Measurements from ENCODE around the gene RPS6KC1. TPM values are rescaled to one million over a fixed set of nuclear protein-coding genes. Genes with fewer than 3 reads are reported as not detected.
"Not testable (repeated sequence)": the region's sequence is repeated elsewhere in the genome, so short reads cannot be mapped to it uniquely, and the experiment has no call there.

Gene RPS6KC1
- total RNA-seq, 1 donor from 2014 or later: 32.6 TPM

DNA sequence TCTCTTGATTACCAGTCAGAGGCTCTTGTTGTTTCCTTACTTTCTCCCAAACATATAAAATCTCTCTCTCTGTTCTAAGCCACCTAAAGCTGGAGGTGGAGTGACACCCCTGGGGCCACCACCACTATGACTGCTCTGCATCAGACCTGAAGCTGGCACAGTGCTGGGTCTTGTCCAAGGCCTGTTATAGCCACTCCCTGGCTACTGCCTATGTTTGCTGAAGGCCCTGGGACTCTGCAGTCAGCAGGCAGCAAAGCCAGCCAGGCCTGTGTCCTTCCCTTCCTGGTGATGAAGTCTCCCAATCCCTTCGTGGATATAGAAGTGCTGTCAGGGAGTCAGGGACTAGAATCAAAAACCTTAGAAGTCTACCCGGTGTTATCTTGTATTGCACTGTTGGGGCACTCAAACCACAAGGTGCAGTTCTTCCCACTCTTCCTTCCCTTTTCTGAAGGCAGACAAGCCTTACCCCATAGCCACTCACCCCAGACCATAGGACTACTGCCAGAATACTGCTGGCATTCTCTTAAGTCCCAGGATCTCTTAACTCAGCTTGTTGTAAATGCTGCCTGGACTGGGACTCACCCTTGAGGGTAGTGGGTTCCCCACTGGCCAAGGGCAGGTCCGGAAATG, 103.1 kb downstream of the RPS6KC1 start:
- Histone ChIP-seq H3K4me1 (no peaks in the 10 kb centered on the region), H2AFZ (replicated peaks) (no peak overlapping the region), H3K36me3 (no peaks in the 10 kb centered on the region), H3K27ac (no peak overlapping the region), H3F3A (ENCODE audit: low read depth) (no peaks in the 10 kb centered on the region), H3K4me2 (no peak overlapping the region), H3K4me3 (no peak overlapping the region), H4K20me1 (ENCODE audit: low read depth) (no peaks in the 10 kb centered on the region), H3K27me3 (no peaks in the 10 kb centered on the region), H3K79me2 (ENCODE audit: low read depth) (no peaks in the 10 kb centered on the region), H3K9ac (no peak overlapping the region), H3K9me3 (ENCODE audit: low read depth) (no peaks in the 10 kb centered on the region)
- DNase-seq (ENCODE audit: low spot score): no peak
- Mint-ChIP-seq H3K9me3 (peaks cover 28% of the 10 kb centered on the region), H3K4me1 (no peaks in the 10 kb centered on the region), H3K27ac (peak overlapping the region; percentile 91), H3K36me3 (peaks cover 17% of the 10 kb centered on the region), H3K27me3 (ENCODE audit: insufficient read depth, low read depth) (no peaks in the 10 kb centered on the region), H3K4me3 (no peak overlapping the region)
- TF ChIP-seq EZH2 (IDR thresholded peaks at IDR 0.05): no peak
- TF ChIP-seq EZH2phosphoT487 (IDR thresholded peaks at IDR 0.05): no peak
- TF ChIP-seq CTCF (IDR thresholded peaks at IDR 0.05): no peak

GRCh38 chr1:213159376-213159775, 108.3 kb downstream of the RPS6KC1 start:
- no peaks in the 10 kb centered on the region for H3K27me3 Mint-ChIP-seq (ENCODE audit: insufficient read depth, low read depth)
- no peak overlapping the region for H3K4me2 ChIP-seq

GRCh38 chr1:213160442-213160841, 109.4 kb downstream of the RPS6KC1 start:
- not testable (repeated sequence) for H3K9me3 ChIP-seq (ENCODE audit: low read depth); H2AFZ ChIP-seq (replicated peaks); H3K4me1 Mint-ChIP-seq; H3K27ac ChIP-seq; H3K27me3 Mint-ChIP-seq (ENCODE audit: insufficient read depth, low read depth); H3F3A ChIP-seq (ENCODE audit: low read depth); H3K27ac Mint-ChIP-seq; H3K79me2 ChIP-seq (ENCODE audit: low read depth); H3K4me3 Mint-ChIP-seq; H3K27me3 ChIP-seq; H4K20me1 ChIP-seq (ENCODE audit: low read depth); H3K4me2 ChIP-seq; H3K4me1 ChIP-seq; H3K36me3 ChIP-seq; H3K36me3 Mint-ChIP-seq; H3K4me3 ChIP-seq; DNase-seq (ENCODE audit: low spot score); H3K9ac ChIP-seq; H3K9me3 Mint-ChIP-seq

More at GRCh38 chr1:213159376-213159775, 108.3 kb downstream of the RPS6KC1 start:
- H3K27me3 ChIP-seq: no peaks in the 10 kb centered on the region
- Mint-ChIP-seq H3K4me3 (no peak overlapping the region), H3K36me3 (peaks cover 4% of the 10 kb centered on the region), H3K9me3 (peaks cover 6% of the 10 kb centered on the region), H3K27ac (no peak overlapping the region), H3K4me1 (peaks cover 9% of the 10 kb centered on the region)
- no peaks in the 10 kb centered on the region for H3K36me3 ChIP-seq
- H3K27ac ChIP-seq: no peak overlapping the region
- no peaks in the 10 kb centered on the region for H3K9me3 ChIP-seq (ENCODE audit: low read depth)
- no peaks in the 10 kb centered on the region for H3K4me1 ChIP-seq
- no peak overlapping the region for H3K4me3 ChIP-seq
- no peak for DNase-seq (ENCODE audit: low spot score)
- no peaks in the 10 kb centered on the region for H4K20me1 ChIP-seq (ENCODE audit: low read depth)
- no peaks in the 10 kb centered on the region for H3F3A ChIP-seq (ENCODE audit: low read depth)
- no peak for TF ChIP-seq EZH2 (IDR thresholded peaks at IDR 0.05)
- TF ChIP-seq EZH2phosphoT487 (IDR thresholded peaks at IDR 0.05): no peak
- TF ChIP-seq CTCF (IDR thresholded peaks at IDR 0.05): no peak
- no peaks in the 10 kb centered on the region for H3K79me2 ChIP-seq (ENCODE audit: low read depth)
- H3K9ac ChIP-seq: no peak overlapping the region
- no peak overlapping the region for H2AFZ ChIP-seq (replicated peaks)

GRCh38 chr1:213162338-213162737, 111.3 kb downstream of the RPS6KC1 start:
- Histone ChIP-seq H3K9me3 (ENCODE audit: low read depth) (no peaks in the 10 kb centered on the region), H3K4me3 (no peak overlapping the region), H2AFZ (replicated peaks) (no peak overlapping the region), H4K20me1 (ENCODE audit: low read depth) (no peaks in the 10 kb centered on the region), H3K27me3 (no peaks in the 10 kb centered on the region), H3K27ac (no peak overlapping the region), H3K4me1 (no peaks in the 10 kb centered on the region), H3K4me2 (no peak overlapping the region), H3K9ac (no peak overlapping the region), H3K36me3 (no peaks in the 10 kb centered on the region), H3K79me2 (ENCODE audit: low read depth) (no peaks in the 10 kb centered on the region), H3F3A (ENCODE audit: low read depth) (no peaks in the 10 kb centered on the region)
- no peak overlapping the region for H3K4me3 Mint-ChIP-seq
- no peak for DNase-seq (ENCODE audit: low spot score)
- peaks cover 9% of the 10 kb centered on the region for H3K4me1 Mint-ChIP-seq
- H3K27me3 Mint-ChIP-seq (ENCODE audit: insufficient read depth, low read depth): no peaks in the 10 kb centered on the region
- TF ChIP-seq CTCF (IDR thresholded peaks at IDR 0.05) (no peak), EZH2phosphoT487 (IDR thresholded peaks at IDR 0.05) (no peak), EZH2 (IDR thresholded peaks at IDR 0.05) (no peak)
- no peak overlapping the region for H3K27ac Mint-ChIP-seq
- H3K36me3 Mint-ChIP-seq: peaks cover 5% of the 10 kb centered on the region
- H3K9me3 Mint-ChIP-seq: no peaks in the 10 kb centered on the region
